Measurements from ENCODE around the gene UIMC1.

DNA sequence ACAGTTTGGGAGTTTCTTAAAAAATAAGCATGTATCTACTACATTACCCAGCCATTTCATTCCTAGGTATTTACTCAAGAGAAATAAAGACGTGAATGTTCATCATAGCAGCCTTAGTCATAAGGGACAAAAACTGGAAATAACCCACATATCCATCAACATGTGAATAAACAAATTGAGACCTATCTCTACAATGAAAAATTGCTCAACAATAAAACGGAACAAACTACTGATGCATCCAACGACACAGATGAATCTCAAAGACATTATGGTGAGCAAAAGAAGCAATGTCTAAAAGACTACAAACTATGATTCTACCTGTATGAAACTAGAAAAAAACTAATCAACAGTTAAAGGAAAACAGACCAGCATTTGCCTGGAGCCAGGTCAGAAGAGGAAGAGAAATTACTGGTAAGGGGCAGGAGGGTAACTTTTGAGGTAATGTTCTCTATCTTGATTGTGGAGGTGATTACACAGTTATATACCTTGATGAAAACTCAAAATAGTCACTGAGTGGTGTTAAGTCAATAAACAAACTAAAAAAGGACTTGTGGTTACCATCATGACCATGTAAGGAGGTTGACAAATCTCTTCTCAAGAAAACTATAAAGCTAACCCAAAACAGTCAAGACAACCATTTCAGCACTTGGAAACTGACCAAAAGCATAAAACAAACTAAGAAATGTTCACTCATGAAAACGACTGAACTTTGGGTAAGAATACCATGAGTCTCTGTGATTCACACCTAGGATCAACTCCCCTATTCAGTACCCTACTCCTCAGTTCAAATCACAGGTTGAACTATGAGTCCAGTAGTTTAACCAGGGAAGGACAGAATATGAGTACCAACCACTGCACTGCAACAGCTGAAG, 10.4 kb downstream of the UIMC1 start:
- TF ChIP-seq, protein P1, sequence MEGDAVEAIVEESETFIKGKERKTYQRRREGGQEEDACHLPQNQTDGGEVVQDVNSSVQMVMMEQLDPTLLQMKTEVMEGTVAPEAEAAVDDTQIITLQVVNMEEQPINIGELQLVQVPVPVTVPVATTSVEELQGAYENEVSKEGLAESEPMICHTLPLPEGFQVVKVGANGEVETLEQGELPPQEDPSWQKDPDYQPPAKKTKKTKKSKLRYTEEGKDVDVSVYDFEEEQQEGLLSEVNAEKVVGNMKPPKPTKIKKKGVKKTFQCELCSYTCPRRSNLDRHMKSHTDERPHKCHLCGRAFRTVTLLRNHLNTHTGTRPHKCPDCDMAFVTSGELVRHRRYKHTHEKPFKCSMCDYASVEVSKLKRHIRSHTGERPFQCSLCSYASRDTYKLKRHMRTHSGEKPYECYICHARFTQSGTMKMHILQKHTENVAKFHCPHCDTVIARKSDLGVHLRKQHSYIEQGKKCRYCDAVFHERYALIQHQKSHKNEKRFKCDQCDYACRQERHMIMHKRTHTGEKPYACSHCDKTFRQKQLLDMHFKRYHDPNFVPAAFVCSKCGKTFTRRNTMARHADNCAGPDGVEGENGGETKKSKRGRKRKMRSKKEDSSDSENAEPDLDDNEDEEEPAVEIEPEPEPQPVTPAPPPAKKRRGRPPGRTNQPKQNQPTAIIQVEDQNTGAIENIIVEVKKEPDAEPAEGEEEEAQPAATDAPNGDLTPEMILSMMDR (IDR thresholded peaks at IDR 0.05 in 4 of 5, conservative IDR thresholded peaks at IDR 0.05 in 1 of 5), result no peak
- no peak for TF ChIP-seq POLR2A (IDR thresholded peaks at IDR 0.05)

Measured in gastrocnemius medialis (tissue), 4 donors.